T47D (cell line): ENCODE measurements around the gene PHRF1.

Experiments
- DNase-seq, 2 experiments: peaks; one replicate each; pipeline versions ENCODE4 v3.0.0 to v3.0.0-alpha.2; 2011 to 2012; ENCODE audit warnings: low read depth in 1 of 2, low spot score in 1 of 2
- JUND ChIP-seq: IDR thresholded peaks from 2 replicates; pipeline ENCODE4 v1.6.1; 2012; ENCODE audit warnings: low read depth
- in situ Hi-C: cut with HindIII; loops from 2 replicates; pipeline ENCODE4 v1.10.0; 2016; ENCODE audit warnings: low sequenced_read_pairs, low pct_unique_long_range_greater_than_20kb

The PHRF1 gene

GRCh38 chr11:623349-623869 lies 47.1 kb downstream of the PHRF1 start:
- TF ChIP-seq JUND, result no peak
- DNase-seq, result no peak
- in situ Hi-C loops, result no loop called here

GRCh38 chr11:623999-624704 lies 47.9 kb downstream of the PHRF1 start:
- TF ChIP-seq JUND, result no peak
- DNase-seq, result peak in 1 of 2 experiments; percentile 25
- in situ Hi-C loops, result no loop called here

- in situ Hi-C loops, result no loop called here
- no peak for TF ChIP-seq JUND
- DNase-seq, result no peak
Measured at GRCh38 chr11:624705-625635, 48.7 kb downstream of the PHRF1 start, which contains the start of gene CDHR5. Gene CDHR5 (minus strand): TSS chr11:624955. CDS start chr11:624902, 53 bp downstream.

GRCh38 chr11:625636-626268 lies 49.5 kb downstream of the PHRF1 start:
- in situ Hi-C loops, result no loop called here
- DNase-seq, result no peak
- no peak for TF ChIP-seq JUND

- in situ Hi-C loops, result no loop called here
- DNase-seq, result no peak
- TF ChIP-seq JUND, result no peak
Measured at GRCh38 chr11:626475-627307, 50.4 kb downstream of the PHRF1 start, which contains the start of gene SCT. Gene SCT (minus strand): TSS chr11:627181. CDS start chr11:627143, 38 bp downstream.

GRCh38 chr11:627308-627576 lies 51.0 kb downstream of the PHRF1 start:
- in situ Hi-C loops, result no loop called here
- DNase-seq, result no peak
- TF ChIP-seq JUND, result no peak

GRCh38 chr11:628056-628455 lies 51.8 kb downstream of the PHRF1 start:
- no peak for TF ChIP-seq JUND
- DNase-seq, result no peak
- in situ Hi-C loops, result no loop called here

GRCh38 chr11:629237-629583 lies 52.9 kb downstream of the PHRF1 start:
- no peak for DNase-seq
- in situ Hi-C loops, result no loop called here
- TF ChIP-seq JUND, result no peak

GRCh38 chr11:630871-631270 lies 54.6 kb downstream of the PHRF1 start:
- in situ Hi-C loops, result no loop called here
- DNase-seq, result no peak
- TF ChIP-seq JUND, result no peak

GRCh38 chr11:635945-636510 lies 59.8 kb downstream of the PHRF1 start:
- TF ChIP-seq JUND, result no peak
- no peak for DNase-seq
- in situ Hi-C loops, result no loop called here

GRCh38 chr11:636511-637332 lies 60.5 kb downstream of the PHRF1 start, which contains the start of gene DRD4:
Gene DRD4 (plus strand): TSS chr11:637269. CDS start chr11:637305, 36 bp downstream.
- DNase-seq, result no peak
- in situ Hi-C loops, result no loop called here

GRCh38 chr11:637333-637592 lies 61.0 kb downstream of the PHRF1 start:
- no peak for DNase-seq
- in situ Hi-C loops, result no loop called here

More at GRCh38 chr11:636511-637332, 60.5 kb downstream of the PHRF1 start, which contains the start of gene DRD4:
- no peak for TF ChIP-seq JUND

More at GRCh38 chr11:637333-637592, 61.0 kb downstream of the PHRF1 start:
- no peak for TF ChIP-seq JUND
